ENCODE measurements around the gene C14orf119. TPM values are rescaled to one million over a fixed set of nuclear protein-coding genes. Genes with fewer than 3 reads are reported as not detected.

The C14orf119 gene
- polyA plus RNA-seq, 3 donors, result 17.5 to 110 (median 106) TPM

DNA sequence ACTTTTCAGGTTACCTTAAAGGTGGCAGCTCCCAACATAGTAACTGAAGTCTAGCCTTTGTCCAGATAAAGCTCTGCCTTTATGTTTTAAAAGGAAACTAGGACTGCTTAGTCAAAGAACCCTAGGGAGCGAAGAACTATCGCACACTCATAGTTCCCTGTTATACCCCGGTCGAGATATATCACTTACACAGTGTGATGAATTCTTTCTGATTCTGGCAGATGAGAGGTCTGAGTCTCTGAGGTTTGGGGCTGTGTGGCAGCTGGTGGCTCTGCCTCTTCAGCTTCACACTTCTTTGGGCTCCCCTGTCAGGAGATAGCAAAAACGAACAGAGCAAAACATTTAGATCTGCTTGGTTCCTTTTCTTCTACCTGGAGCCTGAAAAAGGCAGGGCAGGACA, 17.3 kb upstream of the C14orf119 start:
- no peaks in the 10 kb centered on the region for H3K9me3 Mint-ChIP-seq
- no peak for DNase-seq
- peaks cover 25% of the 10 kb centered on the region for H4K20me1 ChIP-seq (ENCODE audit: insufficient read depth, low read length)
- peaks cover 28% of the 10 kb centered on the region for H3K4me1 Mint-ChIP-seq
- TF ChIP-seq, protein P1, sequence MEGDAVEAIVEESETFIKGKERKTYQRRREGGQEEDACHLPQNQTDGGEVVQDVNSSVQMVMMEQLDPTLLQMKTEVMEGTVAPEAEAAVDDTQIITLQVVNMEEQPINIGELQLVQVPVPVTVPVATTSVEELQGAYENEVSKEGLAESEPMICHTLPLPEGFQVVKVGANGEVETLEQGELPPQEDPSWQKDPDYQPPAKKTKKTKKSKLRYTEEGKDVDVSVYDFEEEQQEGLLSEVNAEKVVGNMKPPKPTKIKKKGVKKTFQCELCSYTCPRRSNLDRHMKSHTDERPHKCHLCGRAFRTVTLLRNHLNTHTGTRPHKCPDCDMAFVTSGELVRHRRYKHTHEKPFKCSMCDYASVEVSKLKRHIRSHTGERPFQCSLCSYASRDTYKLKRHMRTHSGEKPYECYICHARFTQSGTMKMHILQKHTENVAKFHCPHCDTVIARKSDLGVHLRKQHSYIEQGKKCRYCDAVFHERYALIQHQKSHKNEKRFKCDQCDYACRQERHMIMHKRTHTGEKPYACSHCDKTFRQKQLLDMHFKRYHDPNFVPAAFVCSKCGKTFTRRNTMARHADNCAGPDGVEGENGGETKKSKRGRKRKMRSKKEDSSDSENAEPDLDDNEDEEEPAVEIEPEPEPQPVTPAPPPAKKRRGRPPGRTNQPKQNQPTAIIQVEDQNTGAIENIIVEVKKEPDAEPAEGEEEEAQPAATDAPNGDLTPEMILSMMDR (IDR thresholded peaks at IDR 0.05), result no peak
- H3K79me2 ChIP-seq (ENCODE audit: insufficient read depth, low read length), result peaks cover 53% of the 10 kb centered on the region
- no peaks in the 10 kb centered on the region for H3K27me3 ChIP-seq (ENCODE audit: control insufficient read depth in 2 of 2, insufficient read depth in 2 of 2, low read length in 2 of 2)
- no peak overlapping the region for H2AFZ ChIP-seq (ENCODE audit: insufficient read depth, low read depth, low read length, poor library complexity, severe bottlenecking)
- H3K27me3 Mint-ChIP-seq (ENCODE audit: low read depth in 3 of 3), result no peaks in the 10 kb centered on the region
- no CpG with 5 or more reads among the region's 5 CpGs for WGBS (ENCODE audit: insufficient coverage)
- H3K27ac Mint-ChIP-seq, result peak overlapping the region; percentile 88 to 94 (median 90)
- peaks cover 23 to 37% of the 10 kb centered on the region in 2 donors for H3K4me1 ChIP-seq (ENCODE audit: control insufficient read depth in 1 of 2, insufficient read depth in 2 of 2, low read length in 2 of 2)
- peaks cover 92 to 97% of the 10 kb centered on the region in 2 donors for H3K36me3 ChIP-seq (replicated peaks in 1 of 2; ENCODE audit: control insufficient read depth in 1 of 2, insufficient read depth in 2 of 2, low read length in 2 of 2)
- H3K27ac ChIP-seq (ENCODE audit: low read depth in 1 of 2, low read length in 2 of 2), result peak overlapping the region; percentile 75 to 80
- H3K4me3 ChIP-seq (replicated peaks in 1 of 3; ENCODE audit: low read depth in 2 of 3, low read length in 3 of 3), result no peak overlapping the region
- H3K36me3 Mint-ChIP-seq, result peaks cover 72 to 86% of the 10 kb centered on the region in 2 donors
- no peaks in the 10 kb centered on the region for H3K9me3 ChIP-seq (replicated peaks in 1 of 2; ENCODE audit: control insufficient read depth in 1 of 2, insufficient read depth in 1 of 2, low read length in 2 of 2)
- peak overlapping the region; percentile 4 for H3K4me2 ChIP-seq (replicated peaks; ENCODE audit: extremely low read depth, low read length, poor library complexity, severe bottlenecking)
- H3K9ac ChIP-seq (ENCODE audit: insufficient read depth, low read length, poor library complexity, severe bottlenecking), result no peak overlapping the region
- intact Hi-C loops (cut with micrococcal nuclease), result loop anchor here in 1 of 2 donors (5.0 kb wide), 2 partner anchors 34 to 104 kb away; partner anchors contain the start of gene SLC7A8
- no peak overlapping the region for H3K4me3 Mint-ChIP-seq

DNA sequence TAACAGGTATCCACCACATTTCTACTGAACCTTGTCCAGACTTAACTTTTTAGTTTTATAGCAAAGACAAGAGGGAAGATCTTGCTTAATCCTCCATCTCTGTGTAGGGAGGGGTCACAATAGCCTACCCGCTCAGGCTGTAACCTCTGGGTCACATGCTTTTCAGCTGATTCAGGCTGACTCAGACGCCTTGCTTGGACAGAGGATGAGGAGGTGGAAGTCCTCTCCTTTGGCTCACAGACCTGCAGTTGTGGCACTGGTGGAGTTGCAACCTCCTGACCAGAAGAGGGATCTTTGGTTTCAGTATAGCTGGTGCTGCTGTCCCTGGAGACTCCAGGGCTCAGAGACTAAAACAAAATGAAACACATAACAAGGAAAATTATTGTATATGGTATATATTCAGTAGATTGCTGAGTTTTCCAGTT, 16.6 kb upstream of the C14orf119 start:
- Mint-ChIP-seq H3K27me3 (ENCODE audit: low read depth in 3 of 3) (no peaks in the 10 kb centered on the region), H3K36me3 (peaks cover 71 to 86% of the 10 kb centered on the region in 2 donors), H3K4me3 (no peak overlapping the region), H3K4me1 (peaks cover 28% of the 10 kb centered on the region), H3K27ac (peak overlapping the region; percentile 88 to 94 (median 90)), H3K9me3 (no peaks in the 10 kb centered on the region)
- Histone ChIP-seq H3K9ac (ENCODE audit: insufficient read depth, low read length, poor library complexity, severe bottlenecking) (no peak overlapping the region), H3K79me2 (ENCODE audit: insufficient read depth, low read length) (peaks cover 52% of the 10 kb centered on the region), H3K4me1 (ENCODE audit: control insufficient read depth in 1 of 2, insufficient read depth in 2 of 2, low read length in 2 of 2) (peaks cover 23 to 37% of the 10 kb centered on the region in 2 donors), H3K4me3 (replicated peaks in 1 of 3; ENCODE audit: low read depth in 2 of 3, low read length in 3 of 3) (peak overlapping the region in 1 of 3 experiments; percentile 12), H4K20me1 (ENCODE audit: insufficient read depth, low read length) (peaks cover 31% of the 10 kb centered on the region), H3K36me3 (replicated peaks in 1 of 2; ENCODE audit: control insufficient read depth in 1 of 2, insufficient read depth in 2 of 2, low read length in 2 of 2) (peaks cover 90 to 97% of the 10 kb centered on the region in 2 donors), H3K9me3 (replicated peaks in 1 of 2; ENCODE audit: control insufficient read depth in 1 of 2, insufficient read depth in 1 of 2, low read length in 2 of 2) (no peaks in the 10 kb centered on the region), H3K27ac (ENCODE audit: low read depth in 1 of 2, low read length in 2 of 2) (peak overlapping the region; percentile 75 to 80), H2AFZ (ENCODE audit: insufficient read depth, low read depth, low read length, poor library complexity, severe bottlenecking) (no peak overlapping the region), H3K27me3 (ENCODE audit: control insufficient read depth in 2 of 2, insufficient read depth in 2 of 2, low read length in 2 of 2) (no peaks in the 10 kb centered on the region), H3K4me2 (replicated peaks; ENCODE audit: extremely low read depth, low read length, poor library complexity, severe bottlenecking) (peak overlapping the region; percentile 4)
- WGBS (ENCODE audit: insufficient coverage), result no CpG with 5 or more reads among the region's 2 CpGs
- intact Hi-C loops (cut with micrococcal nuclease), result loop anchor here in 1 of 2 donors (5.0 kb wide), 2 partner anchors 34 to 104 kb away; partner anchors contain the start of gene SLC7A8
- TF ChIP-seq, protein P1 (IDR thresholded peaks at IDR 0.05), result no peak
- peak; percentile 90 to 97 (median 94) for DNase-seq

Measured in CD14-positive monocyte (primary cell).